ENCODE data around the gene B3GNT2.

The B3GNT2 gene

DNA sequence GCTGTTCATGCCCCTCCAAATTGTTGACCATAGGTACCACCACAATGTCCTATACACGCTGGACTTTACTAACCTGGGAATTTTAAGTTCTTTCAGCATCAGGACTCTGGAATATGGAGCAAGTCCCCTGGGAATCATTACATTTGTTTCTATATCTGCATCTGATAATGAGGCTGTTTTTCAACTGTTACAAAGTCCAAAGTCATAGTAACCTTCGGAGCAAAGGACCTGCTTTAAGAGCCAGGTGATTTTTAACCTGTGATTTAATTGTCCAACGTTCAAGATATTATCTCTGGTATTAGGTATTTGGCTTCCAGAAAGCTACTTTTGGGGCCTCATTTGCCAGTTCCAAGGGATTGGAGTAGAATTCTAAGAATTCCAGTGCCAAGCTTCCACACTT, 7.5 kb upstream of the B3GNT2 start:
- DNase-seq: no peak
- Histone ChIP-seq H3K27ac (no peak overlapping the region), H3K4me3 (ENCODE audit: low read depth, low read length) (no peak overlapping the region), H3K27me3 (ENCODE audit: insufficient read depth, low read depth, severe bottlenecking) (peaks cover 3% of the 10 kb centered on the region), H3K36me3 (no peaks in the 10 kb centered on the region), H3K9me3 (ENCODE audit: severe bottlenecking) (no peaks in the 10 kb centered on the region)
- TF ChIP-seq, protein P1, sequence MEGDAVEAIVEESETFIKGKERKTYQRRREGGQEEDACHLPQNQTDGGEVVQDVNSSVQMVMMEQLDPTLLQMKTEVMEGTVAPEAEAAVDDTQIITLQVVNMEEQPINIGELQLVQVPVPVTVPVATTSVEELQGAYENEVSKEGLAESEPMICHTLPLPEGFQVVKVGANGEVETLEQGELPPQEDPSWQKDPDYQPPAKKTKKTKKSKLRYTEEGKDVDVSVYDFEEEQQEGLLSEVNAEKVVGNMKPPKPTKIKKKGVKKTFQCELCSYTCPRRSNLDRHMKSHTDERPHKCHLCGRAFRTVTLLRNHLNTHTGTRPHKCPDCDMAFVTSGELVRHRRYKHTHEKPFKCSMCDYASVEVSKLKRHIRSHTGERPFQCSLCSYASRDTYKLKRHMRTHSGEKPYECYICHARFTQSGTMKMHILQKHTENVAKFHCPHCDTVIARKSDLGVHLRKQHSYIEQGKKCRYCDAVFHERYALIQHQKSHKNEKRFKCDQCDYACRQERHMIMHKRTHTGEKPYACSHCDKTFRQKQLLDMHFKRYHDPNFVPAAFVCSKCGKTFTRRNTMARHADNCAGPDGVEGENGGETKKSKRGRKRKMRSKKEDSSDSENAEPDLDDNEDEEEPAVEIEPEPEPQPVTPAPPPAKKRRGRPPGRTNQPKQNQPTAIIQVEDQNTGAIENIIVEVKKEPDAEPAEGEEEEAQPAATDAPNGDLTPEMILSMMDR (IDR thresholded peaks at IDR 0.05; ENCODE audit: low read depth, low read length): no peak

DNA sequence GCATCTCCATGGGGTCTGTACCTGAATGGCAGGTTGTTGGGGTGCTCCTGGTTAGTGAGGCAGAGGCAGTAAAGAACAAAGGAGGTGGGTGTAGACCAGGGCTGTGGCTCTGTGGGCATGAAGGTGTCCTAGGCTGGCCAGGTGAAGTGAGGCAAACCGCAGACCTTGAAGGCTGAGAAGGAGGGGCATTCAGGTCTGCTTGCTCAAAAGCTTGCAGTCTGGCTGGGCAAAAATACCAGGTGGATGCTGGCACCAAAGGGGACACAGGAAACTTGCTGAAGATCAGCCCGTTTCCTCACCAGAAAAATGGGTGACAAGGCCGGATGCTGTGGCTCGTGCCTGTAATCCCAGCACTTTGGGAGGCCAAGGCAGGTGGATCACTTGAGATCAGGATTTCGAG, 6.7 kb upstream of the B3GNT2 start:
- Histone ChIP-seq H3K4me3 (ENCODE audit: low read depth, low read length) (no peak overlapping the region), H3K36me3 (no peaks in the 10 kb centered on the region), H3K27ac (no peak overlapping the region), H3K9me3 (ENCODE audit: severe bottlenecking) (no peaks in the 10 kb centered on the region), H3K27me3 (ENCODE audit: insufficient read depth, low read depth, severe bottlenecking) (peaks cover 3% of the 10 kb centered on the region)
- TF ChIP-seq, protein P1 (IDR thresholded peaks at IDR 0.05; ENCODE audit: low read depth, low read length): no peak
- DNase-seq: no peak

DNA sequence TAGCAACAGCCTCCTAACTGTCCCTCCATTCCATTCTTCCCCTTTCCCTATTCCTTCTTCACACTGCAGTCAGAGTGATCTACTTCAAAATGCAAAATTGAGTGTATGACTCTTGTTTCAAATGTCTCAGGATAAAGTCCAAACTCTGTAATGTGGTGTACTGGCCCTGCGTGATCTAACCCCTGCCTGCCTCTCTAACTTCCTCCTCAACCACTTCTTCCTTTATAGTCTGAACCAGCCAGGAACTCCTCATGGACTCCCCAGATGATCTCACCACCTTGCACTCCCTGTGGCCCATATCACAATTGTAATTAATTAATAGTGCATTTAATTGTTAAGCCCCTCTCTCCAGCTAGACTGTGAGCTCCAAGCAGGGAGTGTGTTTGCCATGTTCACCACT, 3.1 kb upstream of the B3GNT2 start:
- Histone ChIP-seq H3K4me3 (ENCODE audit: low read depth, low read length) (no peak overlapping the region), H3K27ac (no peak overlapping the region), H3K9me3 (ENCODE audit: severe bottlenecking) (no peaks in the 10 kb centered on the region), H3K27me3 (ENCODE audit: insufficient read depth, low read depth, severe bottlenecking) (peaks cover 11% of the 10 kb centered on the region), H3K36me3 (no peaks in the 10 kb centered on the region)
- TF ChIP-seq, protein P1 (IDR thresholded peaks at IDR 0.05; ENCODE audit: low read depth, low read length): no peak
- no peak for DNase-seq

DNA sequence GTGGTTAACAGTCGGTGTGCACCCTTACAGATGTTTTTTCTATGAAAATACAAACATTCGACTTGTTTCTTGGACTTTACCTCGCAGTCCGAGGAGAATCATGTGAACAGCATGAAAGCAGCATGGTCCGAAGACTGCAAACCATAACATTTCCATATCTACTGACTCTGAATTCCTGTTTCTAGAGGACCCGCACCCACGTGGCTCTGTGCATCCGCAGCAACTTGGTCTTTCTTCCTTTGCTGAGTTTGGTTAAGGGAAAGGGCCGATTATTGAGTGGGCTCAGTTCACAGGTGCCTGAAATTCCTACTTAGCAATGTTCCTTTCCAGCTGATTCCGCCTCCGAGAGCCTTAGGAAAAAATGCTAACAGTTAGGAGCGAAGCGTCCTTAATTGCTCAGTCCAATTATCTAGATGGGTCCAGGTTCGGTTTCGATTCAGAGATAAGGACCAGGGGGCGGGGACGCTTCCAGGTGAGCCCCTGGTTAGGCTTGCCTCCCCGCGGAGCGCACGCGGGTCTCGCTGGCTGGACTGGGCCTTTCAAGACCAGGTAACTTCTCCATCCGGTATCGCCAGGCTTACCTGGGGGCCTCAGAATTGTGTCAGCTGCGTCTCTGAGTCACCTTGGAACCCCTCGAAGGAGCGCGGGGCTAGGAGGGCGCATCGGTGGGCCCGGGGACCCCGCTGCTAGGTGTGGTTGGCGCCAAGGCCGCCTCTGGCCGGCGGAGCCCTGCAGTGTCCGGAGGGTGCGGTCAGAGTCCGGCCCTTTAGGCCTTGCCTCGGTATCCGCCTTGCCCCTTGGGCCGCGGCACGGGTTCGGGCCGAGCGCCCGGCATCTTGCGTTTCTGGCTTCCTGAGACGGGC, 1.1 kb upstream of the B3GNT2 start:
- TF ChIP-seq, protein P1 (IDR thresholded peaks at IDR 0.05; ENCODE audit: low read depth, low read length): no peak
- Histone ChIP-seq H3K4me3 (ENCODE audit: low read depth, low read length) (no peak overlapping the region), H3K36me3 (no peaks in the 10 kb centered on the region), H3K27me3 (ENCODE audit: insufficient read depth, low read depth, severe bottlenecking) (peaks cover 18% of the 10 kb centered on the region), H3K27ac (no peak overlapping the region), H3K9me3 (ENCODE audit: severe bottlenecking) (no peaks in the 10 kb centered on the region)
- no peak for DNase-seq

DNA sequence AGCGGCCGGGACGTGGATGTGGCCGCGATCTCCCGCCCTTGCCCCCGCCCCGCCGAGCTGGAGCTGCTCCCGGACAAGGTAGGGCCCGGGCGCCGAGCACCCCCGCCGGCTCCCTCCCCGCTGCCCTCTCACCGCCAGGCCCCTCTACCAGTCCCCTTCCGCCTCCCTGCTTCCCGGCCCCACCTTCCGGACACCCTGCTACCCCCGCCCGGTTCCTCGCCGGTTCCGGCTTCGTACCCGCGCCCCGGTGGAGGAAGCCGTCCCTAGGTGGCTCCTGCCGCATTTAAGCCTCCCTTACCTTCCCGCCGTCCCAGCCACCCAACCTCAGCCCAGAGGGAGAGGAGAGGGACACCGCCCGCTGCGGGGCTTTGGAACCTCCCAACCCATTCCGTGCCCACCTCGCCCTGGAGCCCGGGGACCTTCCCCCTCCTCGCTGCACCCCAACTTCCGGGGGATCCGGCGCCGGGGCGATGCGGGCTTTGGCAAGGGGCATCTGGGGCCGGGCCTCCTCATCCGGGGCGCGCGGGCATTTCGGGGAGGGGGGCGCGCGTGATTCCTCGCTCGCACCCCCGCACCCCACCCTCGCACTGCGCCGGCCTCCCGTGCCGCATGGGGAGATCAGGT, 475 bp downstream of the B3GNT2 start:
- peak overlapping the region; percentile 95 for H3K4me3 ChIP-seq (ENCODE audit: low read depth, low read length)
- H3K27me3 ChIP-seq (ENCODE audit: insufficient read depth, low read depth, severe bottlenecking): peaks cover 14% of the 10 kb centered on the region
- no peaks in the 10 kb centered on the region for H3K9me3 ChIP-seq (ENCODE audit: severe bottlenecking)
- TF ChIP-seq, protein P1 (IDR thresholded peaks at IDR 0.05; ENCODE audit: low read depth, low read length): no peak
- no peak overlapping the region for H3K27ac ChIP-seq
- H3K36me3 ChIP-seq: no peaks in the 10 kb centered on the region
- peak; percentile 55 for DNase-seq
